Smooth muscle cell (in vitro differentiated cells): ENCODE data around the gene PPP1R12C. TPM values are rescaled to one million over a fixed set of nuclear protein-coding genes. Genes with fewer than 3 reads are reported as not detected.
A peak's percentile ranks its signal among the peaks of the same experiment; 100 is the strongest.
"Not testable (repeated sequence)": the region's sequence is repeated elsewhere in the genome, so short reads cannot be mapped to it uniquely, and the experiment has no call there.

Experiments
- DNase-seq: peaks from one replicate; lab custom pipeline; 2025; ENCODE audit not compliant: unreplicated experiment; lab: John Stamatoyannopoulos, UW
- H2AFZ ChIP-seq: fragments of 200-600 bp; sonication (generic); 2 replicates; pipeline ENCODE4 v1.6.0; 2016; ENCODE audit warnings: antibody characterized with exemption, low read depth, mild to moderate bottlenecking
- H3F3A ChIP-seq: fragments of 200-600 bp; sonication (generic); 2 replicates; pipeline ENCODE4 v1.6.0; 2017; ENCODE audit warnings: antibody characterized with exemption, low read depth
- H3K27ac ChIP-seq: fragments of 200-600 bp; sonication (generic); 2 replicates; pipeline ENCODE4 v1.5.1; 2016; ENCODE audit warnings: low read depth, mild to moderate bottlenecking
- H3K27me3 ChIP-seq: fragments of 200-600 bp; sonication (generic); 2 replicates; pipeline ENCODE4 v1.6.1; 2016; ENCODE audit warnings: low read depth, mild to moderate bottlenecking
- H3K36me3 ChIP-seq: fragments of 200-600 bp; sonication (generic); 2 replicates; pipeline ENCODE4 v1.5.1; 2016; ENCODE audit warnings: low read depth
- H3K4me1 ChIP-seq: fragments of 200-600 bp; sonication (generic); 2 replicates; pipeline ENCODE4 v1.5.1; 2016; ENCODE audit warnings: low read depth
- H3K4me2 ChIP-seq: fragments of 200-600 bp; sonication (generic); 2 replicates; pipeline ENCODE4 v1.6.0; 2016; ENCODE audit warnings: mild to moderate bottlenecking
- H3K4me3 ChIP-seq: fragments of 200-600 bp; sonication (generic); 2 replicates; pipeline ENCODE4 v1.5.1; 2016; ENCODE audit warnings: mild to moderate bottlenecking
- H3K79me2 ChIP-seq: fragments of 200-600 bp; sonication (generic); 2 replicates; pipeline ENCODE4 v1.6.0; 2016; ENCODE audit warnings: low read depth, mild to moderate bottlenecking
- H3K9ac ChIP-seq: fragments of 200-600 bp; sonication (generic); 2 replicates; pipeline ENCODE4 v1.6.0; 2016; ENCODE audit warnings: low read depth
- H3K9me3 ChIP-seq: fragments of 200-600 bp; sonication (generic); replicated peaks from 2 replicates; pipeline ENCODE4 v1.5.1; 2016; ENCODE audit warnings: low read depth
- H4K20me1 ChIP-seq: fragments of 200-600 bp; sonication (generic); 2 replicates; pipeline ENCODE4 v1.6.0; 2016; ENCODE audit warnings: low read depth
- WGBS: methylation state at CpG from one replicate; pipeline ENCODE4 v1.1.7; 2016; ENCODE audit warnings: low lambda C conversion rate; 5-methylcytosine and 5-hydroxymethylcytosine counted together
- polyA plus RNA-seq: library from polyadenylated mRNA; unstranded; fragments of >200 nt; fragmentation: Nextera tagmentation; extraction: Ambion mirVana; gene quantifications from 2 replicates; pipeline ENCODE4 v1.2.1, GENCODE V29; 2016
- total RNA-seq: library from RNA; depleted of rRNA; stranded (reverse); fragments of >200 nt; gene quantifications from 2 replicates; pipeline ENCODE4 v1.2.3, GENCODE V29; 2014
- TF ChIP-seq, protein P1 (sequence below): fragments of 200-600 bp; sonication (generic); IDR thresholded peaks from 2 replicates; pipeline ENCODE4 v1.5.1; 2017; ENCODE audit warnings: borderline replicate concordance, mild to moderate bottlenecking, antibody characterized with exemption; ENCODE audit not compliant: insufficient read depth, poor library complexity, severe bottlenecking

PPP1R12C gene
- total and polyA plus RNA-seq, 2 experiments from 2014 or later = 26.1 to 30.5 TPM

DNA sequence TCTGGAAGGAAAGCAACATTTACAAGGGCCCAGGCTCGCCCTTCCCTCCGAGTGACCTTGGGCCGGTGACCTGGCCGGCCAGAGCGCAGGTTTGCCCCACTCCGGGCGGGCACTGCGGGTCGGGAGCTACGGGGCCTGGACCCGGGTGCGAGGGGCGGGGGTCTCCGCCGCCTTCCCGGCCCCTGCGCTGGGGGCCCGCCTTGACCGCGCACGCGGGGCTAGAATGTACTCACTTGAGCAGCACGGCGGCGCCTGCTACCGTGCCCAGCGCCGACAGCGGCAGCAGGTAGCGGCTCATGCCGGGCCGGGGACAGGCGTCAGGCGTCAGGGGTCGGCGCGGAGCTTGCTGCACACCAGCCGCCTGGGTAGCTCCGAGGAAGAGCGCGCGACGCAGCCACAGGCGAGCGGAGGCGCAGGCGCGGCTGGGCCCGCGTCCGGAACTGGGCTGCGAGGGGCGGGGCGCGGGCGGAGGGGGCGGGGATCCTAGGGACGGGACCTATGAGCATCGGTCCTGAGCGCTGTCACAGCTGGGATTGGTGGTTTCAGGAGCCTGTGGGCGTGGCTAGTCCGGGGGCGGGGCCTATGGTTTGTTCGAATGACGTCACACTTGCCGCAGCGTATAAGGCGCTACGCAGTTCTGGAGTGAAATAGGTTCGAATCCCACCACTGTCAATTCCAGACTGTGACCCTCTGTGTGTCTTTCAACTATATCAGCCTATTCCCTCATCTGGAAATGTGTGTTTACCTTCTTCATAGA lies 54.5 kb downstream of the PPP1R12C start, which contains the start of gene RDH13:
Gene RDH13 (minus strand): TSS at position 414 of the 757 bp plus-strand sequence. CDS start 116 bp downstream, at position 298.
- Histone ChIP-seq H3K9me3 (no peaks in the 10 kb centered on the region), H3K79me2 (no peaks in the 10 kb centered on the region), H3K27me3 (peaks cover 13% of the 10 kb centered on the region), H4K20me1 (no peaks in the 10 kb centered on the region), H3K36me3 (no peaks in the 10 kb centered on the region), H3K4me3 (peak within 1 kb of the TSS; percentile 92), H3K4me1 (no peaks in the 10 kb centered on the region), H3K27ac (no peak within 1 kb of the TSS), H3F3A (no peaks in the 10 kb centered on the region), H3K4me2 (peak within 1 kb of the TSS; percentile 100), H3K9ac (peak within 1 kb of the TSS; percentile 86), H2AFZ (peak within 1 kb of the TSS; percentile 84)
- TF ChIP-seq, protein P1, sequence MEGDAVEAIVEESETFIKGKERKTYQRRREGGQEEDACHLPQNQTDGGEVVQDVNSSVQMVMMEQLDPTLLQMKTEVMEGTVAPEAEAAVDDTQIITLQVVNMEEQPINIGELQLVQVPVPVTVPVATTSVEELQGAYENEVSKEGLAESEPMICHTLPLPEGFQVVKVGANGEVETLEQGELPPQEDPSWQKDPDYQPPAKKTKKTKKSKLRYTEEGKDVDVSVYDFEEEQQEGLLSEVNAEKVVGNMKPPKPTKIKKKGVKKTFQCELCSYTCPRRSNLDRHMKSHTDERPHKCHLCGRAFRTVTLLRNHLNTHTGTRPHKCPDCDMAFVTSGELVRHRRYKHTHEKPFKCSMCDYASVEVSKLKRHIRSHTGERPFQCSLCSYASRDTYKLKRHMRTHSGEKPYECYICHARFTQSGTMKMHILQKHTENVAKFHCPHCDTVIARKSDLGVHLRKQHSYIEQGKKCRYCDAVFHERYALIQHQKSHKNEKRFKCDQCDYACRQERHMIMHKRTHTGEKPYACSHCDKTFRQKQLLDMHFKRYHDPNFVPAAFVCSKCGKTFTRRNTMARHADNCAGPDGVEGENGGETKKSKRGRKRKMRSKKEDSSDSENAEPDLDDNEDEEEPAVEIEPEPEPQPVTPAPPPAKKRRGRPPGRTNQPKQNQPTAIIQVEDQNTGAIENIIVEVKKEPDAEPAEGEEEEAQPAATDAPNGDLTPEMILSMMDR = no peak
- peak; percentile 88 for DNase-seq
- WGBS = 2% methylated on average over 54 of the region's 70 CpGs

DNA sequence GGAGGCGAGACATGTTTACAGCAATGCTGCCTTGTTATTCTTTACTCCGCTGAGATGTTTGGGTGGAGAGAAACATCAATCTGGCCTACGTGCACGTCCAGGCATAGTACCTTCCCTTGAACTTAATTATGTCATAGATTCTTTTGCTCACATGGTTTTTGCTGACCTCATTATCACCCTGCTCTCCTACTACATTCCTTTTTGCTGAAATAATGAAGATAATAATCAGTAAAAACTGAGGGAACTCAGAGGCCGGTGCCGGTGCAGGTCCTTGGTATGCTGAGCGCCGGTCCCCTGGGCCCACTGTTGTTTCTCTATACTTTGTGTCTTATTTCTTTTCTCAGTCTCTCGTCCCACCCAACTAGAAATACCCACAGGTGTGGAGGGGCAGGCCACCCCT lies 57.1 kb downstream of the PPP1R12C start:
- H3K9me3 ChIP-seq, H3K4me3 ChIP-seq, H3K79me2 ChIP-seq, H3F3A ChIP-seq, H3K4me1 ChIP-seq, DNase-seq, H3K27me3 ChIP-seq, H3K9ac ChIP-seq, H4K20me1 ChIP-seq, H2AFZ ChIP-seq: not testable (repeated sequence)
- 61% methylated on average over 9 of the region's 9 CpGs for WGBS
- Histone ChIP-seq H3K27ac (peak overlapping the region; percentile 87), H3K4me2 (peak overlapping the region; percentile 22), H3K36me3 (peaks cover 12% of the 10 kb centered on the region)

DNA sequence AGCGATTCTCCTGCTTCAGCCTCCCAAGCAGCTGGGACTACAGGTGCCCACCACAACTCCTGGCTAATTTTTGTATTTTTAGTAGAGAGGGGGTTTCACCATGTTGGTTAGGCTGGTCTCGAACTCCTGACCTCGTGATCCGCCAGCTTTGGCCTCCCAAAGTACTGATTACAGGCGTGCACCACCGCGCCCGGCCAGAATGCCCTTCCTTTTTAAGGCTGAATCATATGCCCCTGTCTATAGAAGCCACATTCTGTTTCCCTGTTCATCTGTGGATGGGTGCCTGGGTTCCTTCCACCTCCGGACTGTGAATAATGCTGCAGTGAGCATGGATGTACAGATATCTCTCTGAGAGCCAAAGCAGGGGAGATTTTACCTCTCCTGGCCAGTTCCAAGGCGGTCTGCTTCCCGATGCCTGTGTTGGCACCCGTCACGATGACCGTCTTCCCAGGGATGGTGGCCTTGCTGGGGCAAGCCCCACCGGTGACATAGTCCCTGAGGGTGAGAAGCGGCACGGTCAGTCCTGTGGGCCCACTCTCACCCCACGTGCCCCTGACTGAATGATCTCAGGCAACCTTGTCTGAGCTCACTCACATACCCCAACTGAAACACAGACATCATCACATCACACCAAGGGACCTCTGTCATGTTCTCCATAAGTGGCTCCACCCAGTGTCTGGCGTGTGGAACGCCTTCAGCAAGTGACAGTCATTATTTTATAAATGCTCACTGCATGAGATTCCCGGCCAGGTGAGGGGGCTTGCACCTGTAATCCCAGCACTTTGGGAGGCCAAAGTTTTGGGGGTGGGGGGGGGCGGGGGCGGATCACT lies 58.4 kb downstream of the PPP1R12C start:
- peaks cover 18% of the 10 kb centered on the region for H3K36me3 ChIP-seq
- WGBS = 98% methylated on average over 23 of the region's 23 CpGs
- H3K4me1 ChIP-seq = no peaks in the 10 kb centered on the region
- H3K4me3 ChIP-seq = no peak overlapping the region
- no peaks in the 10 kb centered on the region for H3K27me3 ChIP-seq
- H3K79me2 ChIP-seq = no peaks in the 10 kb centered on the region
- H2AFZ ChIP-seq = no peak overlapping the region
- no peaks in the 10 kb centered on the region for H3K9me3 ChIP-seq
- H3K4me2 ChIP-seq = no peak overlapping the region
- TF ChIP-seq, protein P1 = no peak
- no peaks in the 10 kb centered on the region for H4K20me1 ChIP-seq
- no peak overlapping the region for H3K9ac ChIP-seq
- H3K27ac ChIP-seq = peak overlapping the region; percentile 87
- no peak for DNase-seq
- no peaks in the 10 kb centered on the region for H3F3A ChIP-seq

DNA sequence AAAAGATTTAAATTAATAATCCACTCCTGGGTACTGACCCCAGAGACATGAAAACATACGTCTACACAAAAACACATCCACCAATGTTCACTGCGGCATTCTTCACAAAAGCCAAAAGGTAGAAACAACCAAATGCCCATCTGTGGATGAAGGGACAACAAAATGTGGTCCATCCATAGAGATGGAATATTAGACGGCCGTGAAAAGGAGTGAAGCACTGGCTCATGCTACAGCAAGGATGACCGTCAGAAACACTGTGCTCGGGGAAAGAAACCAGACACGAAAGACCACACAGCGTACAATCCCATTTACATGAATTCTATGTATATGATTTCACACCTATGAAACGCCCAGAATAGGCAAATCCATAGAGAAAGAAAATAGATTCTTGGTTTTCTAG lies 60.6 kb downstream of the PPP1R12C start:
- Histone ChIP-seq H3F3A (no peaks in the 10 kb centered on the region), H3K4me1 (no peaks in the 10 kb centered on the region), H2AFZ (no peak overlapping the region), H3K79me2 (no peaks in the 10 kb centered on the region), H3K4me3 (no peak overlapping the region), H4K20me1 (no peaks in the 10 kb centered on the region), H3K27me3 (no peaks in the 10 kb centered on the region), H3K9ac (no peak overlapping the region), H3K27ac (no peak overlapping the region), H3K4me2 (no peak overlapping the region), H3K36me3 (peaks cover 18% of the 10 kb centered on the region), H3K9me3 (no peaks in the 10 kb centered on the region)
- TF ChIP-seq, protein P1 = no peak
- 100% methylated on average over 9 of the region's 9 CpGs for WGBS
- no peak for DNase-seq
